ENCODE results near the gene KIF1A. TPM values are rescaled to one million over a fixed set of nuclear protein-coding genes. Genes with fewer than 3 reads are reported as not detected.

KIF1A gene
- total RNA-seq, 2 experiments from 2014 or later: not detected

- no peaks in the 10 kb centered on the region for H3K4me1 Mint-ChIP-seq (ENCODE audit: low read depth)
- H3K4me3 ChIP-seq (ENCODE audit: low read length): no peak overlapping the region
- no peaks in the 10 kb centered on the region for H3K36me3 Mint-ChIP-seq (ENCODE audit: low read depth)
- no peaks in the 10 kb centered on the region for H3K27me3 Mint-ChIP-seq
- no peak overlapping the region for H3K27ac ChIP-seq (ENCODE audit: low read depth in 1 of 2, low read length in 2 of 2)
- POLR2A ChIA-PET: no interaction called here
- H3K27ac Mint-ChIP-seq: no peak overlapping the region
- DNase-seq (no peak), ATAC-seq (ENCODE audit: poor library complexity) (no peak)
- H3K4me3 Mint-ChIP-seq: no peak overlapping the region
- intact Hi-C loops (cut with DNase I, micrococcal nuclease): no loop called here
- CTCF ChIA-PET: no interaction called here
- no peaks in the 10 kb centered on the region for H3K27me3 ChIP-seq (ENCODE audit: control insufficient read depth in 1 of 2, insufficient read depth in 2 of 2, low read length in 2 of 2)
- H3K36me3 ChIP-seq (ENCODE audit: insufficient read depth, low read length): no peaks in the 10 kb centered on the region
- TF ChIP-seq CTCF (IDR thresholded peaks at IDR 0.05): no peak
- no peaks in the 10 kb centered on the region for H3K9me3 ChIP-seq (ENCODE audit: control insufficient read depth in 1 of 2, insufficient read depth in 1 of 2, low read length in 2 of 2)
- no peaks in the 10 kb centered on the region for H3K9me3 Mint-ChIP-seq
- no peaks in the 10 kb centered on the region for H3K4me1 ChIP-seq (ENCODE audit: insufficient read depth, low read length)
Observed at GRCh38 chr2:240764605-240765004, 55.4 kb downstream of the KIF1A start.

DNA sequence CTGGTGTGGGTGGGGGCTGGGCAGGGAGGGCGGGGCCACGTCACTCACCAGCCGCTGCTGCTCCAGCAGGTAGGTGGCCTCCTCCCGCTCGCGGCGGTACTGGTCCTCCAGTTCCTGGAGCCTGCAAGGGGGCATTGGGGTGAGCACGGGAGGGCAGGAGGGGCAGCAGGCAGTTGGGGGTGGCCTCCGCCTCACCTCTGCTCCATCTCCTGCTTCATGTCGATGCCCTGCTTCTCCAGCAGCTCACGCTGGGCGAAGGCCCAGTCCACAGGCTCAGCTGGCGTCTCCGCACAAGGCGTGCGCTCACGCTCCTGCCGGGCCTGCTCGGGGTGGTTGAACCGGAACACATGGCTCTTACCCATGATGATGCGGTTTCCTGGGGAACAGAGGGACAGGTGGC is 57.0 kb downstream of the KIF1A start:
- no peak for ATAC-seq (ENCODE audit: poor library complexity)
- no peak for DNase-seq
- CTCF ChIA-PET: no interaction called here
- H3K36me3 ChIP-seq (ENCODE audit: insufficient read depth, low read length): no peaks in the 10 kb centered on the region
- no peaks in the 10 kb centered on the region for H3K4me1 Mint-ChIP-seq (ENCODE audit: low read depth)
- no peak for TF ChIP-seq CTCF (IDR thresholded peaks at IDR 0.05)
- POLR2A ChIA-PET: no interaction called here
- no peaks in the 10 kb centered on the region for H3K27me3 ChIP-seq (ENCODE audit: control insufficient read depth in 1 of 2, insufficient read depth in 2 of 2, low read length in 2 of 2)
- H3K36me3 Mint-ChIP-seq (ENCODE audit: low read depth): no peaks in the 10 kb centered on the region
- H3K9me3 ChIP-seq (ENCODE audit: control insufficient read depth in 1 of 2, insufficient read depth in 1 of 2, low read length in 2 of 2): no peaks in the 10 kb centered on the region
- H3K4me3 Mint-ChIP-seq: no peak overlapping the region
- no peak overlapping the region for H3K27ac ChIP-seq (ENCODE audit: low read depth in 1 of 2, low read length in 2 of 2)
- H3K27me3 Mint-ChIP-seq: no peaks in the 10 kb centered on the region
- no peaks in the 10 kb centered on the region for H3K9me3 Mint-ChIP-seq
- no peak overlapping the region for H3K27ac Mint-ChIP-seq
- no peak overlapping the region for H3K4me3 ChIP-seq (ENCODE audit: low read length)
- H3K4me1 ChIP-seq (ENCODE audit: insufficient read depth, low read length): no peaks in the 10 kb centered on the region
- intact Hi-C loops (cut with DNase I, micrococcal nuclease): no loop called here

DNA sequence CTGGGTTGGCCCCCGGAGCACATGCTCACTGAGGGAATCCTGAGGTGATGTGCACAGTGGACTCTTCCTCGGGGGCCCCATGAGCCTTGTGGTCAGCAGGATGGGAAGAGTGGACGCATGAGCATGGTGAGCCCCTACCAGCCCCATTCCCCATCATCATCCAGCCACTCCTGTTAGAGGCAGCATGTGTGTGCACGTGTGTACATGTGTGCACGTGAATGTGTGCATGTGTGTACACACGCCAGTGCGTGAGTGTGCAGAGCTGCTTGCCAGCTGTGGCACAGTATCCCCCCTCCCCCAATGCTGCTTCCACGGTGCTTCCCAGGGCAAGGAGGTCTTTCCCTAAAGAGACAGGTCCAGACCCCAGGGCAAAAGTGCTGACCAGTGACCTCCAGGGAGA is 57.8 kb downstream of the KIF1A start:
- no peaks in the 10 kb centered on the region for H3K9me3 ChIP-seq (ENCODE audit: control insufficient read depth in 1 of 2, insufficient read depth in 1 of 2, low read length in 2 of 2)
- Mint-ChIP-seq H3K9me3 (no peaks in the 10 kb centered on the region), H3K27me3 (no peaks in the 10 kb centered on the region), H3K36me3 (ENCODE audit: low read depth) (no peaks in the 10 kb centered on the region), H3K4me3 (no peak overlapping the region), H3K27ac (no peak overlapping the region), H3K4me1 (ENCODE audit: low read depth) (no peaks in the 10 kb centered on the region)
- ATAC-seq (ENCODE audit: poor library complexity): no peak
- H3K4me3 ChIP-seq (ENCODE audit: low read length): no peak overlapping the region
- DNase-seq: no peak
- CTCF ChIA-PET: no interaction called here
- H3K4me1 ChIP-seq (ENCODE audit: insufficient read depth, low read length): no peaks in the 10 kb centered on the region
- TF ChIP-seq CTCF (IDR thresholded peaks at IDR 0.05): no peak
- H3K36me3 ChIP-seq (ENCODE audit: insufficient read depth, low read length): no peaks in the 10 kb centered on the region
- H3K27ac ChIP-seq (ENCODE audit: low read depth in 1 of 2, low read length in 2 of 2): no peak overlapping the region
- intact Hi-C loops (cut with DNase I, micrococcal nuclease): no loop called here
- POLR2A ChIA-PET: no interaction called here
- H3K27me3 ChIP-seq (ENCODE audit: control insufficient read depth in 1 of 2, insufficient read depth in 2 of 2, low read length in 2 of 2): no peaks in the 10 kb centered on the region
